Neural cell (in vitro differentiated cells): Measurements from ENCODE around the gene STX16. TPM values are rescaled to one million over a fixed set of nuclear protein-coding genes. Genes with fewer than 3 reads are reported as not detected.
"Not testable (repeated sequence)": the region's sequence is repeated elsewhere in the genome, so short reads cannot be mapped to it uniquely, and the experiment has no call there.

Experiments used
- H2AFZ ChIP-seq: fragments of 200-600, 300-800 bp; sonication (generic), shearing (Covaris generic); 2 replicates; pipeline ENCODE4 v1.6.0; 2014; ENCODE audit warnings: low read depth, mild to moderate bottlenecking, antibody characterized with exemption, low read length, moderate library complexity
- H3F3A ChIP-seq: fragments of 200-600 bp; shearing (Covaris generic); 2 replicates; pipeline ENCODE4 v1.6.1; 2016; ENCODE audit warnings: mild to moderate bottlenecking, moderate library complexity, mixed read lengths, antibody characterized with exemption, low read length; ENCODE audit not compliant: insufficient read depth, poor library complexity, severe bottlenecking
- H3K27ac ChIP-seq: fragments of 200-600, 300-800 bp; sonication (generic), shearing (Covaris generic); 2 replicates; pipeline ENCODE4 v1.5.1; 2014; ENCODE audit warnings: mild to moderate bottlenecking, low read length, moderate library complexity
- H3K27me3 ChIP-seq: fragments of 300-800, 200-600 bp; sonication (generic), shearing (Covaris generic); 2 replicates; pipeline ENCODE4 v1.6.0; 2014; ENCODE audit warnings: mild to moderate bottlenecking, low read depth, low read length, moderate library complexity; ENCODE audit not compliant: insufficient read depth
- H3K36me3 ChIP-seq: fragments of 300-800, 200-600 bp; sonication (generic), shearing (Covaris generic); 2 replicates; pipeline ENCODE4 v1.5.1; 2014; ENCODE audit warnings: mild to moderate bottlenecking, antibody characterized with exemption, low read length, moderate library complexity; ENCODE audit not compliant: insufficient read depth
- H3K4me2 ChIP-seq: fragments of 300-800, 200-600 bp; sonication (generic), shearing (Covaris generic); 2 replicates; pipeline ENCODE4 v1.6.0; 2014; ENCODE audit warnings: mild to moderate bottlenecking, low read length
- H3K4me3 ChIP-seq: fragments of 300-800, 200-600 bp; sonication (generic), shearing (Covaris generic); 2 replicates; pipeline ENCODE4 v1.5.1; 2014; ENCODE audit warnings: mild to moderate bottlenecking, low read length, moderate library complexity
- H3K79me2 ChIP-seq: fragments of 200-600 bp; shearing (Covaris generic); replicated peaks from 2 replicates; pipeline ENCODE4 v1.6.0; 2014; ENCODE audit warnings: mild to moderate bottlenecking, low read length, moderate library complexity; ENCODE audit not compliant: insufficient read depth
- H3K9ac ChIP-seq: fragments of 300-800, 200-600 bp; sonication (generic), shearing (Covaris generic); 2 replicates; pipeline ENCODE4 v1.6.1; 2016; ENCODE audit warnings: mild to moderate bottlenecking, low read length, mixed read lengths
- H3K9me2 ChIP-seq: fragments of 200-600 bp; shearing (Covaris generic); 2 replicates; pipeline ENCODE4 v1.6.1; 2016; ENCODE audit warnings: mild to moderate bottlenecking, low read length, mixed read lengths; ENCODE audit not compliant: insufficient read depth
- H3K9me3 ChIP-seq: fragments of 200-600, 300-800 bp; sonication (generic), shearing (Covaris generic); 2 replicates; pipeline ENCODE4 v1.6.1; 2016; ENCODE audit warnings: mild to moderate bottlenecking, mixed run types, low read length, moderate library complexity, mixed read lengths
- H4K20me1 ChIP-seq: fragments of 200-600 bp; shearing (Covaris generic); 2 replicates; pipeline ENCODE4 v1.6.1; 2016; ENCODE audit warnings: mild to moderate bottlenecking, mixed run types; ENCODE audit not compliant: insufficient read depth
- EP300 ChIP-seq: fragments of 450-650 bp; conservative IDR thresholded peaks from 2 replicates; pipeline ENCODE4 v1.6.1; 2014; ENCODE audit warnings: antibody characterized with exemption, mild to moderate bottlenecking, moderate library complexity; ENCODE audit not compliant: poor library complexity, severe bottlenecking
- EZH2 ChIP-seq: fragments of 200-600, 300-800 bp; shearing (Covaris generic), sonication (generic); IDR thresholded peaks from 2 replicates; pipeline ENCODE4 v1.6.1; 2014; ENCODE audit warnings: antibody characterized with exemption, low read length, borderline replicate concordance, mild to moderate bottlenecking; ENCODE audit not compliant: insufficient read depth, poor library complexity, severe bottlenecking
- MXI1 ChIP-seq: fragments of 450-650 bp; conservative IDR thresholded peaks from 2 replicates; pipeline ENCODE4 v1.6.1; 2014; ENCODE audit warnings: antibody characterized with exemption, mild to moderate bottlenecking; ENCODE audit not compliant: poor library complexity, severe bottlenecking
- POLR2AphosphoS5 ChIP-seq: IDR thresholded peaks from 2 replicates; pipeline ENCODE4 v1.6.1; 2012
- RAD21 ChIP-seq: fragments of 450-650 bp; conservative IDR thresholded peaks from 2 replicates; pipeline ENCODE4 v1.6.1; 2014; ENCODE audit warnings: antibody characterized with exemption, mild to moderate bottlenecking, moderate library complexity
- SMC3 ChIP-seq: fragments of 450-650 bp; conservative IDR thresholded peaks from 2 replicates; pipeline ENCODE4 v1.6.1; 2014; ENCODE audit warnings: antibody characterized with exemption, mild to moderate bottlenecking, moderate library complexity; ENCODE audit not compliant: poor library complexity
- TAF1 ChIP-seq: IDR thresholded peaks from 2 replicates; pipeline ENCODE4 v1.6.1; 2012; ENCODE audit warnings: low read depth
- polyA plus RNA-seq: library from polyadenylated mRNA; depleted of rRNA; stranded (reverse); fragments of >200 nt; gene quantifications from 2 replicates; pipeline ENCODE4 v1.2.3, GENCODE V29; 2014
- TF ChIP-seq, protein P1 (sequence below): IDR thresholded peaks from 2 replicates; pipeline ENCODE4 v1.6.1; 2012; ENCODE audit warnings: borderline replicate concordance
- TF ChIP-seq, protein P2 (sequence below): fragments of 450-650 bp; IDR thresholded peaks from 2 replicates; pipeline ENCODE4 v1.5.1; 2014; ENCODE audit warnings: antibody characterized with exemption, mild to moderate bottlenecking, moderate library complexity; ENCODE audit not compliant: poor library complexity, severe bottlenecking

The STX16 gene
- polyA plus RNA-seq, 1 donor from 2014 or later = 120 TPM

DNA sequence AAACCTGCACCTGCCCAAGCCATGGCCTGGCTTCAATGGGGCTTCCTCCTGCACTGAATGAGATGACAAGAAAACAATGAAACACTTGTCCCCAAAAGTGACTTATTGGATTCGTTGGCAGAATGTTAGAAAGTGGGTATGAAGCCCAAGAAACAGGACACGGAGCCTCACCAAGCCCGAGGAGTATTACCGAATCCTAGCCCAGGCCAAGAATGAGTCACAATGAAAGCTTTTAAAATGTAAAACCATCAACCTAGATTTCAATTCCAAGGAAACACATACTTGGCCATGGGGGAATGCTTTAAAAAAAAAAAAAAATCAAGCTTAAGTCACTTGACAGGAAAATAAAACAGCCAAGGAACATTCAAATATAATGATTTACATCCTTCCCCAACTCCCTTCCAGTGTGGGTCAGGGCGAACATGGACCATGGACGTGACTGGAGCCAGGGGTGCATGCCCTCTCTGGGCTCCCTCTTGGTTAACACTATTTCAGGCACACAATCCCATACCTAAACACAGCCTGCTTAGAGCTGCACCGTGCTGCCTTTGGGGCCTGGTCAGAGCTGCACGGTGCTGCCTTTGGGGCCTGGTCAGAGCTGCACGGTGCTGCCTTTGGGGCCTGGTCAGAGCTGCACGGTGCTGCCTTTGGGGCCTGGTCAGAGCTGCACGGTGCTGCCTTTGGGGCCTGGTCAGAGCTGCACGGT is 3.1 kb upstream of the STX16 start:
- H3K4me2 ChIP-seq = no peak overlapping the region
- no peak overlapping the region for H2AFZ ChIP-seq
- no peak overlapping the region for H3K9ac ChIP-seq
- no peak overlapping the region for H3K27ac ChIP-seq
- H3K9me2 ChIP-seq = no peaks in the 10 kb centered on the region
- no peaks in the 10 kb centered on the region for H3F3A ChIP-seq
- H3K9me3 ChIP-seq = no peaks in the 10 kb centered on the region
- peaks cover 11% of the 10 kb centered on the region for H3K79me2 ChIP-seq
- H3K27me3 ChIP-seq = peaks cover 15% of the 10 kb centered on the region
- no peak overlapping the region for H3K4me3 ChIP-seq
- TF ChIP-seq POLR2AphosphoS5 (no peak), MXI1 (no peak), RAD21 (no peak), SMC3 (no peak), EZH2 (no peak), EP300 (no peak), TAF1 (no peak)
- TF ChIP-seq, protein P1, sequence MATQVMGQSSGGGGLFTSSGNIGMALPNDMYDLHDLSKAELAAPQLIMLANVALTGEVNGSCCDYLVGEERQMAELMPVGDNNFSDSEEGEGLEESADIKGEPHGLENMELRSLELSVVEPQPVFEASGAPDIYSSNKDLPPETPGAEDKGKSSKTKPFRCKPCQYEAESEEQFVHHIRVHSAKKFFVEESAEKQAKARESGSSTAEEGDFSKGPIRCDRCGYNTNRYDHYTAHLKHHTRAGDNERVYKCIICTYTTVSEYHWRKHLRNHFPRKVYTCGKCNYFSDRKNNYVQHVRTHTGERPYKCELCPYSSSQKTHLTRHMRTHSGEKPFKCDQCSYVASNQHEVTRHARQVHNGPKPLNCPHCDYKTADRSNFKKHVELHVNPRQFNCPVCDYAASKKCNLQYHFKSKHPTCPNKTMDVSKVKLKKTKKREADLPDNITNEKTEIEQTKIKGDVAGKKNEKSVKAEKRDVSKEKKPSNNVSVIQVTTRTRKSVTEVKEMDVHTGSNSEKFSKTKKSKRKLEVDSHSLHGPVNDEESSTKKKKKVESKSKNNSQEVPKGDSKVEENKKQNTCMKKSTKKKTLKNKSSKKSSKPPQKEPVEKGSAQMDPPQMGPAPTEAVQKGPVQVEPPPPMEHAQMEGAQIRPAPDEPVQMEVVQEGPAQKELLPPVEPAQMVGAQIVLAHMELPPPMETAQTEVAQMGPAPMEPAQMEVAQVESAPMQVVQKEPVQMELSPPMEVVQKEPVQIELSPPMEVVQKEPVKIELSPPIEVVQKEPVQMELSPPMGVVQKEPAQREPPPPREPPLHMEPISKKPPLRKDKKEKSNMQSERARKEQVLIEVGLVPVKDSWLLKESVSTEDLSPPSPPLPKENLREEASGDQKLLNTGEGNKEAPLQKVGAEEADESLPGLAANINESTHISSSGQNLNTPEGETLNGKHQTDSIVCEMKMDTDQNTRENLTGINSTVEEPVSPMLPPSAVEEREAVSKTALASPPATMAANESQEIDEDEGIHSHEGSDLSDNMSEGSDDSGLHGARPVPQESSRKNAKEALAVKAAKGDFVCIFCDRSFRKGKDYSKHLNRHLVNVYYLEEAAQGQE = no peak
- TF ChIP-seq, protein P2, sequence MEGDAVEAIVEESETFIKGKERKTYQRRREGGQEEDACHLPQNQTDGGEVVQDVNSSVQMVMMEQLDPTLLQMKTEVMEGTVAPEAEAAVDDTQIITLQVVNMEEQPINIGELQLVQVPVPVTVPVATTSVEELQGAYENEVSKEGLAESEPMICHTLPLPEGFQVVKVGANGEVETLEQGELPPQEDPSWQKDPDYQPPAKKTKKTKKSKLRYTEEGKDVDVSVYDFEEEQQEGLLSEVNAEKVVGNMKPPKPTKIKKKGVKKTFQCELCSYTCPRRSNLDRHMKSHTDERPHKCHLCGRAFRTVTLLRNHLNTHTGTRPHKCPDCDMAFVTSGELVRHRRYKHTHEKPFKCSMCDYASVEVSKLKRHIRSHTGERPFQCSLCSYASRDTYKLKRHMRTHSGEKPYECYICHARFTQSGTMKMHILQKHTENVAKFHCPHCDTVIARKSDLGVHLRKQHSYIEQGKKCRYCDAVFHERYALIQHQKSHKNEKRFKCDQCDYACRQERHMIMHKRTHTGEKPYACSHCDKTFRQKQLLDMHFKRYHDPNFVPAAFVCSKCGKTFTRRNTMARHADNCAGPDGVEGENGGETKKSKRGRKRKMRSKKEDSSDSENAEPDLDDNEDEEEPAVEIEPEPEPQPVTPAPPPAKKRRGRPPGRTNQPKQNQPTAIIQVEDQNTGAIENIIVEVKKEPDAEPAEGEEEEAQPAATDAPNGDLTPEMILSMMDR = no peak
- peaks cover 2% of the 10 kb centered on the region for H4K20me1 ChIP-seq
- no peaks in the 10 kb centered on the region for H3K36me3 ChIP-seq

DNA sequence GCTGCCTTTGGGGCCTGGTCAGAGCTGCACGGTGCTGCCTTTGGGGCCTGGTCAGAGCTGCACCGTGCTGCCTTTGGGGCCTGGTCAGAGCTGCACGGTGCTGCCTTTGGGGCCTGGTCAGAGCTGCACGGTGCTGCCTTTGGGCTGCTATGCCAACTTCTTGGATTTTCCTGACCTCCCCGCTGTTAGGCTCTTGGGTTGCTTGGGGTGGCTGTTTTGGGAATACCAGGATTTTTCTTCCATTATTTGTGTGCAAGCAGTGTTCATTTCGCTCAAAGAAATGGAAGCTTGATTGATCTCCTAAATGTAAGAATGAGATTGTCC is 2.6 kb upstream of the STX16 start:
- H4K20me1 ChIP-seq, H2AFZ ChIP-seq, H3K4me3 ChIP-seq, H3K27ac ChIP-seq, H3K9ac ChIP-seq, H3F3A ChIP-seq, H3K36me3 ChIP-seq, H3K4me2 ChIP-seq, H3K9me2 ChIP-seq, H3K9me3 ChIP-seq: not testable (repeated sequence)
- Histone ChIP-seq H3K27me3 (peaks cover 15% of the 10 kb centered on the region), H3K79me2 (peaks cover 16% of the 10 kb centered on the region)
